ENCODE results near the gene EFHD1.

GRCh38 chr2:232721882-232722281 is 88.5 kb downstream of the EFHD1 start:
- TF ChIP-seq GABPA (tag; conservative IDR thresholded peaks at IDR 0.05; ENCODE audit: low read depth), result no peak
- no peak for TF ChIP-seq ZFP36 (IDR thresholded peaks at IDR 0.05; ENCODE audit: low read depth, low read length, partially characterized antibody)
- TF ChIP-seq ZNF23 (CRISPR knock-in tag; IDR thresholded peaks at IDR 0.05), result no peak
- TF ChIP-seq POLR2A (conservative IDR thresholded peaks at IDR 0.05), result no peak
- no peak for TF ChIP-seq MAFK (IDR thresholded peaks at IDR 0.05; ENCODE audit: low read length)
- TF ChIP-seq RFX5 (IDR thresholded peaks at IDR 0.05; ENCODE audit: low read depth, low read length), result no peak
- TF ChIP-seq TFE3 (CRISPR knock-in tag; IDR thresholded peaks at IDR 0.05), result no peak
- TF ChIP-seq NFIC (IDR thresholded peaks at IDR 0.05), result no peak
- TF ChIP-seq ZNF639 (CRISPR knock-in tag; conservative IDR thresholded peaks at IDR 0.05 in 1 of 2, IDR thresholded peaks at IDR 0.05 in 1 of 2), result no peak
- TF ChIP-seq ELK1 (CRISPR knock-in tag; IDR thresholded peaks at IDR 0.05), result no peak
- TF ChIP-seq KDM2B (CRISPR knock-in tag; IDR thresholded peaks at IDR 0.05), result no peak
- TF ChIP-seq BRF2 (IDR thresholded peaks at IDR 0.05; ENCODE audit: borderline replicate concordance, insufficient read depth, insufficient read length), result no peak

Measured in K562 (cell line).